DMS53 (cell line): ENCODE measurements around the gene CUL1.
"Not testable (repeated sequence)": the region's sequence is repeated elsewhere in the genome, so short reads cannot be mapped to it uniquely, and the experiment has no call there.

Experiments
- DNase-seq: peaks from one replicate; lab custom pipeline; 2025; lab: John Stamatoyannopoulos, UW

CUL1 gene

DNA sequence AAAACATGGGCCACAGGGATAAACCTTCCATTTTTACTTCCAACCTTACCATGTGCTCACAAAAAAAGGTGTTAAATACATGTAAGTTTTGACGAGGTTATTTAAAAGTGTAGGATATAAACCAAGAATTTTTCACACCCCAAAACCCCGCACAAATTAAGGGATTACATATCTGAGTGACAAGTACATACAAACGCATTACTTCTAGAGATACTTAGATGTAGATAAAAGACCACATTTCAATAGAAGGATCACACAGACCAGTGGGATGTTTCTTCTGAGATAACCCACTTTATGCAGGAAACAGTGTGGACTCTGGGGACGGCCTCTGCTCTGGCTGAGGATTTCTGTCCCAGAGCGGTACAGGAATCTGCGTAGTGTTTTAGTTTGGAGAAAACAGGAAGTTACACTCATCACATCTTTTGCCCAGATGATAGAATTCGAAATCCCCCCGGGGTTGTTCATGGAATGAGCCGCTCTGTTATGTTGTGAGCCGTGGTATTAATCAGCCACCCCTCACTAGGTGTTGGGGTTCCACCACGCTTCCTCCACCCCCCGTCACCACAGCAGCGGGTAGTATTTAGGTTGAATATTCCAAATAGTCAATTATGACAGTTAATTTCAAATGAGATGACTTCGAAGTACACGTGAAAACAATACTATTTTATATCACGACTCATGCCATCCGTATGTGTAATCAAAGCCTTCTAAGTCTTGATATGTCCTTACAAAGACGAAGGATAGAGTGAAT is 1.3 kb upstream of the CUL1 start:
- DNase-seq = no peak

- DNase-seq = no peak
Observed at GRCh38 chr7:148698007-148698396, 701 bp upstream of the CUL1 start.

DNA sequence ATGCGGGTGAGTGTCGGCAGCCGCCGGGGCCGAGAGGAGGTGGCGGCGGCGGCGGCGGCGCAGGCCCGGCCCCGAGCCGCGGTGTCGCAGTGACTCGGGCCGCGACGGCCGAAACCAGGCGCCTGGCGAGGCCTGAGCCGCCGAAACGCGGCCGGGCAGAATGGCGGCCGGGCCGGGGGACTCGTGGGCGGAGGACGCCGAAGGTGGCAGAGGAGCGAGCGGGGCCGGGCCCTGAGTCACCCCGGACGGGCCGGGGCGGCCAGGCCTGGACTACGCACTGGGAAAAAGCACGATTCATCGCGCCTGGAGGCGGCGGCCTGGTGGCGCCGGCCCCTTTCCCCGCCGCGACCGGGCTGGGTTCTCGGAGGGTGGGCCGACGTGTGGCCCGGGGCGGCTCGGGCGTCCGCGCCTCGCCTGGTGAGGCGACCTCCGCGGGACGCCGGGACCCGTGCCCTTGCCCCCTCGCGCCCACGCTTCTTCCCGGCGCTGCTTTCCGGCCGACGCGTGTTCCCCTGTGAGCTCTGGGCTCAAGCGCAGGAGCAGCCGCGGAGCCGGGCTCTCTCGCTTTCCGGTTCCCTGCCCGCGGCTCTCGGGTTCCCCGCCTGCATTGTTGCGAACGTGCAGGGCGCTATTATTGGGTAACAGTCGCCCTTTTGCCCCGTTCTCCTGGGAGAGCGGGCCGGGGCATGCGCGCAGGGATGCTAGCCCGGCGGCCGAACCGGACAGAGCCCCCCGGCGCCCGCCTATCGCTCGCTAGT is 500 bp downstream of the CUL1 start:
- peak; percentile 86 for DNase-seq

DNA sequence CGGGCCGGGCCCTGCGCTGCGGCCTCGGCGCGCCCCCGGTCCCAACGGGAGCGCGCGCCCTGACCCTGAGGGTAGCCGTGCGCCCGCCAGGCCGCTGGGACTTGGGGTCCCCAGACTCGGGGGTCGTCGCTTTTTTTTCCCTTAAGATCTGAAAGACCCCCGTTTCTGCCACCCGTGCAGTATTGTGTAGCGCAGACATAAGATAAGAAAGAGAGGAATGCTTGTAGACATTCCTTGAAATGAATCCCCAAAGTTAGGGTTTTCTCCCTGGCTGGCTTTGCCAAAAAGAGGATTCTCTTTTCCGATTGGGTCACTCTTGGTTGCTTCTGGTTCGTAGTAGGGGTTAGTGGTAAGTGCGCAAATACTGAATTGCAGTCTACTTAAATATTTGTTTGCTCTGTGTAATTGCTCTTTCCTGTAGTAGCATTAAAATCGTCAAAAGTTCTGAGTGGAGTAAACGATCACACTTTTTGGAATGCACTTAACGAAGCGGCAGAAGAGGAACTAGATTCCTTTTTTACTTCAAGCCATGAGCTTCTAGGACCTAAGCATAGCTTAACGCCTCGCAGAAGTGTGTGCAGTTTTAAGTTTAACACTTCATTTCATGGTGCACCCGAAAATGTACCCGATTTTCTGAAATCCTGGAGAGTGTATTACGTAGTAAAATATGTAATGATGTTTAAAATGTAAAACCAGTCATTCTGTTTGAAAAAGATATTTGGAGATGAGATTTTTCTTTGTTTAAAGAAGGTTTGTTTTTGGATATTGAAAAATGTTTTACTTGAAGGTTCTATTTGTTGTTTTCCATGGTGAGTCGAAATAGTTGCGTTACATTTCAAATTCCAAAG is 1.3 kb downstream of the CUL1 start:
- peak; percentile 50 for DNase-seq

DNA sequence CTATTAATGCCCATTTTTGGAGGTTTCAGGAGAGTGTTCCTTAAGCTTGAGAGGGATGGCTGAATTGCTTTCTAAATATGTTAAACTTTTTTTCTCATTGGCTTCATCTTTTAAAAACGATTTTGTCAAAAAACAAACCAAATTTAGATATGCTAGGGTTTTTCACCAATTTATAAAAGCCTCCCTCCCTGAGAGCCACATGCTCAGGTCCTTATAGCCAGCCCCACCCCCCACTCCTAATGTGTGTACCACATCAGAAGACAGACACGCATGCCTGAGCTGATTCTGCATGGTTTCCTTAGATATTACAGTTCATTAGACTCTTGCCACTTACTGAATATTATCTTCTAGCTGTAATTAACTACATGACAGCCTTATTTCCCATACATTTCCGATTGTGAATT is 2.0 kb downstream of the CUL1 start:
- peak; percentile 20 for DNase-seq

GRCh38 chr7:148701414-148701813 is 2.7 kb downstream of the CUL1 start:
- DNase-seq = no peak

DNA sequence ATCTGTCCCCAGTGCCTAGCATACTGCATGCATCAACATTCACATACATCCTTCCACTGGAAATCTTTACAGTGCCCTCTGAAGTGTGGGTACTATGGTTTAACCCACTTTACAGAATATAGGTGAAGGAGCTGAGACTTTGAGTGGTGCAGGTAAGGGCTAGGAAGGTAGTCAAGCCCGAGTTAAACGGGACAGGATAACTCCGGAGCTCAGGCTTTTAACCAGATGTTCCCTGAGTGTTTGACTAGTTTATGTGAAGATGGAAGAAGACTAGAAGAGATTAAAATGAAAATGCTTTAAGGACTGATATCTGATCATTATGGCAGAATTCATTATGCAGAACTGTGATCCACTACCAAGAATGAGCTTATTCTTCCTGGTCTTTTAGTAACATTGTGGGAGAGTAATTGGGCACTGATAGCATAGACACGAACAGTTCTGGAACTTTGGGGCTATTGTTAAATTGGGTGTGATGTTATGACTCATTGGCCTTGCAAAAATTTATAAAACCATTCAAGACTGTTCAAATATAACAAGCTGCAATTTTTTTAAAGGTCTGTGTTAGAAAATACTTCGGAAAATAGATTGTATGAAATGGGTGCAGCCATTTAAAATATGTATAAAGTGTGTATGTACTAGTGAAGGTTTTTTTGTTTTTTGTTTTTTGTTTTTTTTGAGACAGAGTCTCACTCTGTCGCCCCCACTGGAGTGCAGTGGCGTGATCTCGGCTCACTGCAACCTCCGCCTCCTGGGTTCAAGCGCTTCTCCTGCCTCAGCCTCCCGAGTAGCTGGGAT is 4.4 kb downstream of the CUL1 start:
- DNase-seq = no peak

GRCh38 chr7:148703671-148703962 is 4.9 kb downstream of the CUL1 start:
- not testable (repeated sequence) for DNase-seq

- DNase-seq = no peak
Observed at GRCh38 chr7:148704189-148704588, 5.5 kb downstream of the CUL1 start.

- DNase-seq = no peak
Observed at GRCh38 chr7:148704970-148705369, 6.3 kb downstream of the CUL1 start.

DNA sequence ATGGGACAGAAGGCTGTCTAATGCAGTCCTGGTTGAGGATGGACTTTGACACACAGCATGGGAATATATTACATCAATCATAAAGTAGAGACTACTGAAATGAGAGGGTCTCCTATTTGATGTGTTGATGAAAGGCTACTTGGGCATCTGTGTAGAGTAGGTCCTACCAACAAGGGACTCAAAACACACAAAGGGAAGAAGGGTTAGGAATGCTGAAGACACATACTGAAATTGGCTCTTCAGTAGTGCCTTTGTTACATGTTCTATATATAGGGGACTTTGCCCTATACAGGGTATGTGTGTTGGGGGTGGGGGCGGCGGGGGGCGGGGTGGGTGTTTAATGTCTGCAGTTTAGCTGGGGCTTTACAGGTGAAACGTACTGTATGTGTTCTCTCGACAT is 7.7 kb downstream of the CUL1 start:
- no peak for DNase-seq

GRCh38 chr7:148708026-148708885 is 9.6 kb downstream of the CUL1 start:
- DNase-seq = no peak

- DNase-seq = no peak
Observed at GRCh38 chr7:148709014-148709413, 10.3 kb downstream of the CUL1 start.

DNA sequence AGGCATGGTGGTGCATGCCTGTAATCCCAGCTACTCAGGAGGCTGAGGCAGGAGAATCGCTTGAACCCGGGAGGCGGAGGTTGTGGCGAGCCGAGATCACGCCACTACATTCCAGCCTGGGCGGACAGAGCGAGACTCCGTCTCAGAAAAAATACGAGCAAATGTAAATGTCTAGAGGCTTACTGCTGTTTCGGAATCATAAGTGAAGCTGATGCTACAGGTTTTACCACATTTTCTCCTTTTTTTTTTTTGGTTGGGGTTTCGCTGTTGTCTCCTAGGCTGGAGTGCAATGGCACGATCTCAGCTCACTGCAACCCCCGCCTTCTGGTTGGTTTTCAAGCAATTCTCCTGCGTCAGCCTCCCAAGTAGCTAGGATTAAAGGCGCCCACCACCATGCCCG is 11.7 kb downstream of the CUL1 start:
- not testable (repeated sequence) for DNase-seq

GRCh38 chr7:148711191-148712102 is 12.7 kb downstream of the CUL1 start:
- no peak for DNase-seq

GRCh38 chr7:148712678-148713329 is 14.1 kb downstream of the CUL1 start:
- no peak for DNase-seq

GRCh38 chr7:148714498-148714897 is 15.8 kb downstream of the CUL1 start:
- DNase-seq = no peak

DNA sequence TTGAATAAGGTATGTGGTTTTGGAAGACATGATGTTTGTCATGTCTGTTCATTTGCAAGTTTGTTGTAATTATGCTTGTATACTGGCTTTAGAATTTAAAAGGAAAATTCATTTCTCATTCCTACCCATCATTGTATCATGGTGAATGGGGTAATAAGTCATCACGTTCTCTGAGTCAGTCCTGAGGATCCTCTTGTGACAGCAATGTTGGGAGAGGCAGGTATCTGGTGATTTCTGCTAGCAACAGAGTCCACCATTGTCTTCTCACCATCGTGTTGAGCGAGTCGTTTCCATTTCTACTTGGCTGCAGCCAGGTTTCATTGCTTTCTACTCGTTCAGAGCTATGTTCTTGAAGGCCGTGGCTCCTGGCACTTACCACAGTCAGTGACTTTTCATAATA is 16.3 kb downstream of the CUL1 start:
- no peak for DNase-seq

DNA sequence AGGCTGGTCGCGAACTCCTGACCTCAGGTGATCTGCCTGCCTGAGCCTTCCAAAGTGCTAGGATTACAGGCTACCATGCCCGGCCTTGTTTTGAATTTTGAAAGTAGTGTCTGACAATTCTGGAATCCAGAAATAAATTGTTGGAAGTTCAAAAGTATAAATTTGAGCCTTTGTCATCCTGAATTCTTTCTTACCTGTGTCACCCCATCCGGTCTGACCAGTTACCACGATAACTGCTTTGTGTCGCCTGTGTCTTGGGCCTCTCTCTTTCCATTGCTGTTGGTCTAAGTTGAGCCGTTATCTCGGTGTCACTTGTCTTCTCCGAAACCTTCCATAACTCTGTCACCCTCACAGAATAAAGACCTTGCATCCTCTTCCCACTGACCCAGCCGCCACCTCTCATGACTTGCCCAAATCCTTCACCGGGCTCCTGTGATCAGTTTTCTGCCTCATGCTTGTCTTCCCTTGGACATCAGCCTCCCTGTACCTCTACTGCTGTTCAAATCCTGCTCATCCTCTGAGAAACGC is 18.6 kb downstream of the CUL1 start:
- no peak for DNase-seq
